BJ (cell line): ENCODE measurements around the gene CHM. TPM values are rescaled to one million over a fixed set of nuclear protein-coding genes. Genes with fewer than 3 reads are reported as not detected.
A peak's percentile ranks its signal among the peaks of the same experiment; 100 is the strongest.

ENCODE experiments used
- CTCF ChIA-PET: fragments of 350-600 bp; formaldehyde crosslinking; extraction: SDS; loops from one replicate; lab custom pipeline; 2021; ENCODE audit warnings: antibody characterized with exemption, inconsistent platforms; lab: Yijun Ruan, JAX
- POLR2A ChIA-PET: fragments of 300-600 bp; sonication (Branson Sonifier 250); formaldehyde crosslinking; extraction: SDS; loops from one replicate; lab custom pipeline; 2021; ENCODE audit warnings: antibody characterized with exemption; lab: Charles Lee
- DNase-seq: peaks from one replicate; pipeline ENCODE4 v3.0.0-alpha.2; 2011; ENCODE audit warnings: low read depth
- H3K27me3 ChIP-seq: 2 replicates; pipeline ENCODE4 v1.6.0; 2011; ENCODE audit warnings: low read length; ENCODE audit not compliant: control insufficient read depth, insufficient read depth
- H3K36me3 ChIP-seq: 2 replicates; pipeline ENCODE4 v1.5.1; 2011; ENCODE audit warnings: low read length; ENCODE audit not compliant: control insufficient read depth, insufficient read depth
- H3K4me3 ChIP-seq: 2 replicates; pipeline ENCODE4 v1.5.1; 2011; ENCODE audit warnings: low read depth, mild to moderate bottlenecking, control low read depth, low read length
- polyA plus RNA-seq: library from polyadenylated mRNA; depleted of rRNA; stranded (reverse); fragments of >200 nt; gene quantifications from 2 replicates; pipeline ENCODE4 v1.2.3, GENCODE V29; 2011
- TF ChIP-seq, protein P1 (sequence below): IDR thresholded peaks from 2 replicates; pipeline ENCODE4 v1.5.1; 2011; ENCODE audit warnings: low read depth, mild to moderate bottlenecking, control low read depth, inconsistent platforms, low read length, moderate library complexity; ENCODE audit not compliant: insufficient read depth

Gene CHM
- polyA plus RNA-seq, 1 experiment: 8.2 TPM

DNA sequence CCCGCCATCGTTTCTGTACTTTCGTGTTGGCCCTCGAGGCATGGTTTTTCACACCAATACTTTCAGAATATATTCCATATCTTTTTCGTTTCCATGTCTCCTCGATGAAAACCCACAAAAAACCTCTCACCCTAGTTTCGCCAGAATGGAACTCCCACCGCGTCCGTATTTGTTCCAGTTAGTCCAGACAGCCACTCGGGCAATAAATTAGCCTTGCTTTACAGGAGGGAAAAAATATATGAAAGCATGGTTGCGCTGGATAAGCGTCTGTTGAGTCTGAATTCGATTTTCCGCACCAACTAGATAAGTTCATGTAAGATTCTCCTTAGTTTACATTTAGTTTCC, 550 bp upstream of the CHM start:
- no peaks in the 10 kb centered on the region for H3K27me3 ChIP-seq
- ChIA-PET CTCF (no interaction called here), POLR2A (no interaction called here)
- H3K4me3 ChIP-seq: peak overlapping the region; percentile 43
- no peak for DNase-seq
- no peaks in the 10 kb centered on the region for H3K36me3 ChIP-seq
- TF ChIP-seq, protein P1, sequence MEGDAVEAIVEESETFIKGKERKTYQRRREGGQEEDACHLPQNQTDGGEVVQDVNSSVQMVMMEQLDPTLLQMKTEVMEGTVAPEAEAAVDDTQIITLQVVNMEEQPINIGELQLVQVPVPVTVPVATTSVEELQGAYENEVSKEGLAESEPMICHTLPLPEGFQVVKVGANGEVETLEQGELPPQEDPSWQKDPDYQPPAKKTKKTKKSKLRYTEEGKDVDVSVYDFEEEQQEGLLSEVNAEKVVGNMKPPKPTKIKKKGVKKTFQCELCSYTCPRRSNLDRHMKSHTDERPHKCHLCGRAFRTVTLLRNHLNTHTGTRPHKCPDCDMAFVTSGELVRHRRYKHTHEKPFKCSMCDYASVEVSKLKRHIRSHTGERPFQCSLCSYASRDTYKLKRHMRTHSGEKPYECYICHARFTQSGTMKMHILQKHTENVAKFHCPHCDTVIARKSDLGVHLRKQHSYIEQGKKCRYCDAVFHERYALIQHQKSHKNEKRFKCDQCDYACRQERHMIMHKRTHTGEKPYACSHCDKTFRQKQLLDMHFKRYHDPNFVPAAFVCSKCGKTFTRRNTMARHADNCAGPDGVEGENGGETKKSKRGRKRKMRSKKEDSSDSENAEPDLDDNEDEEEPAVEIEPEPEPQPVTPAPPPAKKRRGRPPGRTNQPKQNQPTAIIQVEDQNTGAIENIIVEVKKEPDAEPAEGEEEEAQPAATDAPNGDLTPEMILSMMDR: no peak

DNA sequence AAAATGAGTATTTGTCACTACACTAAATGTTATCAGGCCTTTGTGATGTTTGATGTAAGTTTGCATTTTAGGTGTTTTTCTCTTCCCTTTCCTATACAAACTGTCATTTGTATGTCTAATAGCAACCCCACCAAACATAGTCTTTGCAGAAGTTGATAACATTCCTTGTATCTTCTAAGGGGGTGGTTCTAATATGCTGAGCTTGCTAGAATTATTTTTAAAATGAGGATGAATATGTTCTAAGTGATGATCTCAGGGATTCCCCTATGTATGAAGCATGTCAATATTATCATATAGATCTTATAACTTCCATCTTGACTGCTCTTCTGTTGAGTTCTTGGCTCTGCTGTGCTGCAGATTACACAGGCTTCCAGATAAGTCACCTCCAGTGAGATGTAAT, 3.1 kb downstream of the CHM start:
- Histone ChIP-seq H3K36me3 (no peaks in the 10 kb centered on the region), H3K27me3 (no peaks in the 10 kb centered on the region), H3K4me3 (no peak overlapping the region)
- ChIA-PET CTCF (no interaction called here), POLR2A (no interaction called here)
- DNase-seq: no peak
- TF ChIP-seq, protein P1: no peak

DNA sequence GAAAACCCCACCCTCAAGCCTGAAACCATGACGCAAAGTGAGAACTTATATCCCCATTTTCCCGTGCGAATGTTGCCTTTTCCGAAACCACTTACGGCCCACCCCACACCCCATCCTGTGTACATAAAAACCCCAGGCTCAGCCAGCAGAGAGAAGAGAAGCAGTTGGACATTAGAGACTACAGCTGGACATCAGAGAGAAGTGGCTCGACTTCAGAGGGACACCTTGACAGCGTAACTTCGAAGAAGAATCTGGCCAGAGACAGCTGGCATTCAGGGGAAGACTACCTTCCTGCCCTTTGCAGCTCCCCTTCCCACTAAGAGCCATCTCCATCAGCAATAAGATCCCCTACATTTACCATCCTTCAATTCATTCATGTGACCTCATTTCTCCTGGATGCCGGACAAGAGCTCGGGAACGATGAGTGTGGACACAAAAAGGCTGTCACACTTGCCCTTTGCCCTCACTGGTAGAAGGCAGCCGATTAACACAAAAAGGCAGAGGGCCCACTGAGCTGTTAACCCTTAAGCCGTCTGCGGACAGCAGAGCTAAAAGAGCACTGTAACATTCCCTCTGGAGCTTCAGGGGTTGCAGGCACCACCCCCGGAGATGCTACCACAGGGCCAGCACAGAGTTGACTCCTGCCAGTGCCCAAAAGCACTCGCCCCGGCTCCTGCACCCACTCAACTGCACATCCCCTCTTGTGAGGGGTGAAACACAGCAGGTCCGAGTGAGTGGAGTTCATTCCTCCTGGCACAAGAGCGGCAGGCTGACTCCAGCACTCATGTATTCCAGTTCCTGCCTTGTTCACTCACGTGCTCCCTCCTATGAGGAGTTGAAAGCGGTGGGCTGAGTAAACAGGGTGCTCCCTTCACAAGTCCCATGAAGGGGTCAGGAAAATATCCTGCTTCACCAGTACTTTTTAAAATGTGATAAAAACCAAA, 7.5 kb downstream of the CHM start:
- no peak for DNase-seq
- CTCF ChIA-PET: no interaction called here
- Histone ChIP-seq H3K27me3 (no peaks in the 10 kb centered on the region), H3K36me3 (no peaks in the 10 kb centered on the region), H3K4me3 (no peak overlapping the region)
- TF ChIP-seq, protein P1: no peak
- POLR2A ChIA-PET: no interaction called here

DNA sequence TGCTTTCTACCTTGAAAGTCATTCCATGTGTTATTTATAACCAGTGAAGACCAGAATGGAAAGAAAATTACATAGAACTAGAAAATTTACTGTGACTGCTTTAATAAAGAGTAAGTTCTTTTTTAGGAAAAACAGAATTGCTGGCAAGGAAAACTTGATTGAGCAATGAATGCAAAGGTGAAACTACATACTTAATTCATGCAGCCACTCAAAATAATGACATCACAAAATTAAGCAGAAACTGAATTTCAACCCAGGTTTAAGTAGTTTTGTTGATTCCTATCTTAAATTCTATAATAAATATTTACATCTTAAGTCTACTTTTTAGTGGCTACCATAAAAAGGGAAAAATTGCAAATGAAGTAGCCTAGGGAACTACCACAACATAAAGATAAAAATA, 14.0 kb downstream of the CHM start:
- no peak overlapping the region for H3K4me3 ChIP-seq
- TF ChIP-seq, protein P1: no peak
- DNase-seq: no peak
- H3K36me3 ChIP-seq: no peaks in the 10 kb centered on the region
- CTCF ChIA-PET: no interaction called here
- POLR2A ChIA-PET: no interaction called here
- H3K27me3 ChIP-seq: no peaks in the 10 kb centered on the region

DNA sequence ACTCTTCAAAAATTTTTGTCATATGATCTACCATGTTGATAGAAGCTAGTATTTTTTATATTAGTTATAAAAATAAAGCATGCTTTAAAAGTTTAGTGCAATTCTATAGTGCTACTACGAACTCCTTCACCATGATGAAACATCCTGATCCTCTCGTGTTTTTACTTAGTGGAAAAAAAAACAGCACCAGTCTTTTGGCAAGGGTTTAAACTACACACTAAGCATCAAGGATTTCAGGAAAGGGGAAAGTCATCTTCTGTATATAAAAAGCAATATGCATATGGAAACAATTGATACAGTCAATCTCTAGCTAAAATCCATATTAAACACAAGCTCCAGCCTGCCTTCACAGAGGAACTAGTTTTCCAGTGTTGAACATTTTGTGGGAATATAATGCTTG, 18.7 kb downstream of the CHM start:
- DNase-seq: no peak
- no peaks in the 10 kb centered on the region for H3K36me3 ChIP-seq
- CTCF ChIA-PET: interaction anchor here (1.1 kb wide), 1 partner anchor 10 kb away, joined by 4 read pairs; no protein-coding TSS in a partner anchor
- TF ChIP-seq, protein P1: no peak
- POLR2A ChIA-PET: no interaction called here
- no peak overlapping the region for H3K4me3 ChIP-seq
- no peaks in the 10 kb centered on the region for H3K27me3 ChIP-seq
